Right lobe of liver (tissue), 6 donors: ENCODE measurements around the gene CCDC71. TPM values are rescaled to one million over a fixed set of nuclear protein-coding genes. Genes with fewer than 3 reads are reported as not detected.

Source experiments
- ATAC-seq, 4 donors: fragments of 200-7000 bp; cut with Tn5 transposase; one replicate each; pipeline ENCODE4 v1.9.1; 2020; ENCODE audit warnings: mild to moderate bottlenecking in 4 of 4, moderate library complexity in 4 of 4
- DNase-seq, 3 donors: peaks; one replicate each; pipeline ENCODE4 v3.0.0-alpha.2; 2020
- H3K27ac ChIP-seq, 3 donors: fragments of 200-600 bp; one replicate each; pipeline ENCODE4 v1.8.0; 2022
- H3K27me3 ChIP-seq, 2 donors: fragments of 200-600 bp; one replicate each; pipeline ENCODE4 v1.8.0; 2022
- H3K36me3 ChIP-seq, 4 donors: fragments of 200-600 bp; sonication (generic) in 1 of 4; one replicate each; pipeline versions ENCODE4 v1.5.1 to v1.8.0; 2017 to 2022; ENCODE audit warnings: control low read depth in 1 of 4
- H3K4me1 ChIP-seq, 4 donors: fragments of 200-600 bp; sonication (generic) in 1 of 4; one replicate each; pipeline versions ENCODE4 v1.5.1 to v1.8.0; 2017 to 2022; ENCODE audit warnings: control low read depth in 1 of 4
- H3K4me3 ChIP-seq, 3 donors: fragments of 200-600 bp; one replicate each; pipeline ENCODE4 v1.8.0; 2022
- H3K9me3 ChIP-seq, 4 donors: fragments of 200-600 bp; sonication (generic) in 1 of 4; one replicate each; pipeline versions ENCODE4 v1.5.1 to v1.8.0; 2017 to 2022; ENCODE audit warnings: control low read depth in 1 of 4
- POLR2A ChIP-seq: fragments of 450-650 bp; IDR thresholded peaks from one replicate; pipeline ENCODE4 v1.6.1; 2017; ENCODE audit warnings: antibody characterized with exemption, mild to moderate bottlenecking
- WGBS: methylation state at CpG from one replicate; pipeline ENCODE4 v1.1.6; 2018; ENCODE audit warnings: low coverage, low lambda C conversion rate; ENCODE audit not compliant: insufficient coverage; ENCODE audit errors: missing lambda C conversion rate; 5-methylcytosine and 5-hydroxymethylcytosine counted together
- intact Hi-C, 2 donors: fragments of 100-400 bp; cut with DNase I; formaldehyde crosslinking; loops; one replicate each; pipeline versions ENCODE4 v1.11.2 to v1.14.1; 2022
- total RNA-seq, 6 experiments: library from RNA; depleted of rRNA in 2 of 6; stranded (reverse); fragments of >200 nt in 2 of 6; fragmentation: NEBNext Ultra II Directional in 3 of 6; extraction: Animal tissue kit (Norgen Biotek cat#: 25700) in 3 of 6; gene quantifications; one replicate each; pipeline versions ENCODE4 v1.1.0 to v1.2.4, GENCODE V29; 2016 to 2023
- TF ChIP-seq, protein P1 (sequence below), 4 donors: fragments of 200-600 bp in 3 of 4; fragments of 450-650 bp in 1 of 4; IDR thresholded peaks; one replicate each; pipeline versions ENCODE4 v1.5.1 to v1.8.0; 2016 to 2022; ENCODE audit warnings: antibody characterized with exemption in 4 of 4, mild to moderate bottlenecking in 2 of 4
- donor health status: DM: no; HTN: yes; CAD: no.
- donor health status: DM: no; HTN: no; CAD: no.
- donor health status: DM: no; HTN: no; CAD: no.
- donor health status: DM: no; HTN: yes; CAD: no.
- donor health status: DM: no; HTN: yes; CAD: no.

CCDC71 gene
- total RNA-seq, 6 experiments from 2014 or later: 8.0 to 18.9 (median 8.6) TPM

DNA sequence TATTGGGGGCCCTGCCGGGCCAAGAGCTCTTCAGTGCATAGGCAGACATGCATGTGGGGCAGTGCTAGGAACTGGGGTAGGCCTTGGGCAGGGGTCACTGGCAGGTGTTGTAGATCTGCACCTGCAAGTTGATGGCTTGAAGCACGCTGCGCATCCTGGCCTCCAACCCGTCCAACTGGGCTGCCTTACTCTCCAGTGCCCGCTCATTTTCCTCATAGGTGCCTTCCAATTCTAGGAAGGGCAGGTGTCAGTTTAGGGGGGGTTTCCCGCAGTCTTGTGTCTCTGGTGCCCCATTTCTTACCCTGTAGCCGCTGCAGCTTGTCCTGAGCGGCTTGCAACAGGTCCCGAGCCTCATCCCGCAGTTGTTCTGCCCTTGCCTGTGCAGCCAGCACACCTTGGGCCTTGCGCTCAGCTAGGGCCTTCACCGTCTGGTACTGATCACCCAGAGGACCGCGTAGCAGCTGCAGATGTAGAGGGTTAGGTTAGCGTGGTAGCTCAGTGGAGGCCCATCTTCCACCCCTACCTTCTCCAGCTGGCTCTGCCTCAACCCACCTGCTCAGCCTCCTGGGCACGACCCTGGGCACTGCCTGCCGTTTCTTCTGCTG lies 44.9 kb downstream of the CCDC71 start:
- intact Hi-C loops: no loop called here
- Histone ChIP-seq H3K9me3 (no peaks in the 10 kb centered on the region), H3K4me1 (peaks cover 0 to 11% (median 6%) of the 10 kb centered on the region in 4 donors), H3K4me3 (peak overlapping the region; percentile 85 to 96 (median 95)), H3K27ac (peak overlapping the region; percentile 75 to 79 (median 78)), H3K36me3 (peaks cover 6 to 54% (median 22%) of the 10 kb centered on the region in 4 donors), H3K27me3 (no peaks in the 10 kb centered on the region)
- ATAC-seq: no peak
- no peak for DNase-seq
- TF ChIP-seq, protein P1, sequence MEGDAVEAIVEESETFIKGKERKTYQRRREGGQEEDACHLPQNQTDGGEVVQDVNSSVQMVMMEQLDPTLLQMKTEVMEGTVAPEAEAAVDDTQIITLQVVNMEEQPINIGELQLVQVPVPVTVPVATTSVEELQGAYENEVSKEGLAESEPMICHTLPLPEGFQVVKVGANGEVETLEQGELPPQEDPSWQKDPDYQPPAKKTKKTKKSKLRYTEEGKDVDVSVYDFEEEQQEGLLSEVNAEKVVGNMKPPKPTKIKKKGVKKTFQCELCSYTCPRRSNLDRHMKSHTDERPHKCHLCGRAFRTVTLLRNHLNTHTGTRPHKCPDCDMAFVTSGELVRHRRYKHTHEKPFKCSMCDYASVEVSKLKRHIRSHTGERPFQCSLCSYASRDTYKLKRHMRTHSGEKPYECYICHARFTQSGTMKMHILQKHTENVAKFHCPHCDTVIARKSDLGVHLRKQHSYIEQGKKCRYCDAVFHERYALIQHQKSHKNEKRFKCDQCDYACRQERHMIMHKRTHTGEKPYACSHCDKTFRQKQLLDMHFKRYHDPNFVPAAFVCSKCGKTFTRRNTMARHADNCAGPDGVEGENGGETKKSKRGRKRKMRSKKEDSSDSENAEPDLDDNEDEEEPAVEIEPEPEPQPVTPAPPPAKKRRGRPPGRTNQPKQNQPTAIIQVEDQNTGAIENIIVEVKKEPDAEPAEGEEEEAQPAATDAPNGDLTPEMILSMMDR (IDR thresholded peaks at IDR 0.05): no peak
- TF ChIP-seq POLR2A: no peak
- WGBS: 66% methylated on average over 5 of the region's 17 CpGs

DNA sequence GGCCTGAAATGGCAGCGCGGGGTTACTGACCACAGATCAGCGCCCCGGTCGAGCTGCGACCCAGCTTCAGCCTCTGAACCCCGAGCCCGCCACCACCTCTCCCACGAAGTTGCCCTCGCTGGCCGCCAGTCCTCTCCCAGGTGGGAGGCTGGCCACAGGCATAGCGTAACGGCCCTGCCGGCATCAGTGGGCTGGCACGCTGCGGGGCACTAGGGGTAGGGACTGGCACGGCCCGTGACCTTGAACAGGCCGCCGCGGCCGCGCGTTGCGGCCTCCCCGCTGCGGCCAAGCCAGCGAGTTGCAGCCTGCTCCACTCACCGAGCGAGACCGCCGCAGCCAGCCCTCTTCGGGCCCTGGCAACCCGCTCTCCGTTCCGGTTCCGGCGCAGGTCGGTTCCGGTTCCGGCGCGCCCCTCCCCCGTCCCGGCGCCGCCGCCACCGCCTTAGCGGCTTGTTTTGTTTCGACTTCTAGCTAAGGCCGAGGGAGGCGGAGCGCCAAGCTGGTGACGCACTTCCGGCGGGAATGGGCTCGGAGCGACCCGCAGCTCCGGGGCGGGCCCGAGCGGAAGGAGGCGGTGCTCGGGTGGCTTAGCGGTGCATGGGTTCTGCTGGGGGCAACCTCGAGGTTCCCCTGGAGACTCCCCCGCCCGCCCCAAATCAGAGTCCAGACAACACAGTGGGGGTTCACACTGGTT lies 45.5 kb downstream of the CCDC71 start, which contains the start of gene USP19:
Gene USP19 (minus strand): TSS at position 386 of the 694 bp plus-strand sequence. CDS start 1,678 bp downstream, outside the sequence.
- H3K9me3 ChIP-seq: no peaks in the 10 kb centered on the region
- WGBS: 5% methylated on average over 10 of the region's 70 CpGs
- intact Hi-C loops: no loop called here
- H3K36me3 ChIP-seq: peaks cover 10 to 58% (median 27%) of the 10 kb centered on the region in 4 donors
- H3K4me1 ChIP-seq: peaks cover 0 to 11% (median 6%) of the 10 kb centered on the region in 4 donors
- TF ChIP-seq, protein P1 (IDR thresholded peaks at IDR 0.05): no peak
- TF ChIP-seq POLR2A: peak; percentile 80
- ATAC-seq (peak; percentile 91 to 97 (median 95)), DNase-seq (peak; percentile 95 to 97 (median 97))
- no peaks in the 10 kb centered on the region for H3K27me3 ChIP-seq
- peak within 1 kb of the TSS; percentile 85 to 96 (median 95) for H3K4me3 ChIP-seq
- peak within 1 kb of the TSS; percentile 75 to 79 (median 78) for H3K27ac ChIP-seq

DNA sequence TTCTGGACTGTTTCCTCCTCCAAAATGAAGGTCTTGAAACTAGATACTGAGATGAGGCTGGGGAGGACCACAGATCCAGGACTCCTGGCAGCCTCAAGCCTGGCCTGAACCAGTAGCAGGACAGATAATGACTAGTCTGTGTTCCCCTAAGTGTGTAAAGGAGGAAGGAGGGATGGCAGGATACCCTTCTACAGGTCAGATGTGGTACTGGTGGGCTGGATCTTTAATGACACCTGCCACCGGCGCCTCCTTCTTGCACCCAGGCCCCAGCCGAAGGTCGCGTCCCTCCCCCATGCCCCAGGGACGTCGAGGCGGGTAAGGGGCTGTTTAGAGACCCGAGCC lies 46.1 kb downstream of the CCDC71 start:
- whole genome bisulfite sequencing: no CpG with 5 or more reads among the region's 9 CpGs
- H3K4me3 ChIP-seq: peak overlapping the region; percentile 85 to 96 (median 95)
- intact Hi-C loops: no loop called here
- H3K4me1 ChIP-seq: peaks cover 0 to 11% (median 6%) of the 10 kb centered on the region in 4 donors
- peak overlapping the region; percentile 75 to 79 (median 78) for H3K27ac ChIP-seq
- no peak for ATAC-seq
- TF ChIP-seq, protein P1 (IDR thresholded peaks at IDR 0.05): no peak
- no peak for TF ChIP-seq POLR2A
- no peaks in the 10 kb centered on the region for H3K9me3 ChIP-seq
- no peak for DNase-seq
- H3K27me3 ChIP-seq: no peaks in the 10 kb centered on the region
- H3K36me3 ChIP-seq: peaks cover 13 to 61% (median 31%) of the 10 kb centered on the region in 4 donors

DNA sequence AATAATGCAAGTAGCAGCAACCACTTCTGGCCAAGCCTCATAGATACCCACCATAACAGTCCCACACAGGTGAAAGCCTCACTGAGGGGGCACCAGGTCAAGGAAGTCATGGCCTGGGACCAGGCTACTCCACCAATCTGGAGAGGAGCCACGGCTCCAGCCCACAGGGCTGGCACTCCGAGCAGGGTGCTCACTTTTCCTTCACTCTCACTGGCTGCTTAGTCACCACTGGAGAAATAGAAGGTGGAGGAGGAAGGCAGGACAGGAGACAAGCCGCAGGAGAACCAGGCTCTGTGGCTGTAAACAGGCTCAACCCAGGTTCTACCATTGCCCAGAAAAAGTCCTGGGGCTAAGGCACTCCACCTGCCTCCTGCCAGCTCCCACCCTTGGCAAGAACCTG lies 46.7 kb downstream of the CCDC71 start:
- Histone ChIP-seq H3K4me3 (peak overlapping the region in 1 of 3 donors; percentile 95), H3K27ac (peak overlapping the region in 1 of 3 donors; percentile 78), H3K27me3 (no peaks in the 10 kb centered on the region), H3K9me3 (no peaks in the 10 kb centered on the region), H3K36me3 (peaks cover 14 to 61% (median 31%) of the 10 kb centered on the region in 4 donors), H3K4me1 (peaks cover 0 to 11% (median 6%) of the 10 kb centered on the region in 4 donors)
- WGBS: no CpG with 5 or more reads among the region's 3 CpGs
- ATAC-seq: no peak
- TF ChIP-seq, protein P1 (IDR thresholded peaks at IDR 0.05): no peak
- TF ChIP-seq POLR2A: no peak
- intact Hi-C loops: no loop called here
- no peak for DNase-seq
